ENCODE data around the gene PRKCA.

The PRKCA gene

GRCh38 chr17:66834426-66834918 lies 532.1 kb downstream of the PRKCA start:
- no peak for DNase-seq (ENCODE audit: low spot score)

GRCh38 chr17:66834919-66835454 lies 532.6 kb downstream of the PRKCA start, which contains the start of gene CACNG5:
Gene CACNG5, plus strand, starts transcription at chr17:66835117. Its CDS starts 42,216 bp downstream, at chr17:66877333.
- DNase-seq (ENCODE audit: low spot score), result peak; percentile 44

GRCh38 chr17:66835476-66835875 lies 533.1 kb downstream of the PRKCA start:
- no peak for DNase-seq (ENCODE audit: low spot score)

GRCh38 chr17:66836063-66837005 lies 533.9 kb downstream of the PRKCA start:
- no peak for DNase-seq (ENCODE audit: low spot score)

- no peak for DNase-seq (ENCODE audit: low spot score)
Measured at GRCh38 chr17:66837226-66837625, 534.8 kb downstream of the PRKCA start.

GRCh38 chr17:66837885-66838665 lies 535.7 kb downstream of the PRKCA start:
- no peak for DNase-seq (ENCODE audit: low spot score)

- DNase-seq (ENCODE audit: low spot score), result no peak
Measured at GRCh38 chr17:66839616-66840015, 537.2 kb downstream of the PRKCA start.

GRCh38 chr17:66840061-66840460 lies 537.6 kb downstream of the PRKCA start:
- no peak for DNase-seq (ENCODE audit: low spot score)

GRCh38 chr17:66841328-66841727 lies 538.9 kb downstream of the PRKCA start:
- DNase-seq (ENCODE audit: low spot score), result no peak

GRCh38 chr17:66841744-66842143 lies 539.3 kb downstream of the PRKCA start:
- DNase-seq (ENCODE audit: low spot score), result peak; percentile 33

GRCh38 chr17:66842505-66842904 lies 540.1 kb downstream of the PRKCA start:
- no peak for DNase-seq (ENCODE audit: low spot score)

GRCh38 chr17:66842959-66843358 lies 540.5 kb downstream of the PRKCA start:
- no peak for DNase-seq (ENCODE audit: low spot score)

- no peak for DNase-seq (ENCODE audit: low spot score)
Measured at GRCh38 chr17:66843627-66844026, 541.2 kb downstream of the PRKCA start.

- no peak for DNase-seq (ENCODE audit: low spot score)
Measured at GRCh38 chr17:66847704-66848103, 545.3 kb downstream of the PRKCA start.

GRCh38 chr17:66848496-66848895 lies 546.1 kb downstream of the PRKCA start:
- DNase-seq (ENCODE audit: low spot score), result no peak

- DNase-seq (ENCODE audit: low spot score), result no peak
Measured at GRCh38 chr17:66849032-66849655, 546.7 kb downstream of the PRKCA start.

- no peak for DNase-seq (ENCODE audit: low spot score)
Measured at GRCh38 chr17:66849851-66850580, 547.6 kb downstream of the PRKCA start.

GRCh38 chr17:66850692-66851091 lies 548.3 kb downstream of the PRKCA start:
- no peak for DNase-seq (ENCODE audit: low spot score)

- no peak for DNase-seq (ENCODE audit: low spot score)
Measured at GRCh38 chr17:66855204-66855603, 552.8 kb downstream of the PRKCA start.

GRCh38 chr17:66858226-66859083 lies 556.0 kb downstream of the PRKCA start:
- no peak for DNase-seq (ENCODE audit: low spot score)
